Measurements from ENCODE around the gene GPR89B.

GRCh38 chr1:147892216-147892615, 36.0 kb upstream of the GPR89B start:
- TF ChIP-seq CTCF (IDR thresholded peaks at IDR 0.05) (no peak), EP300 (IDR thresholded peaks at IDR 0.05) (no peak), POLR2A (IDR thresholded peaks at IDR 0.05) (no peak), POLR2AphosphoS5 (IDR thresholded peaks at IDR 0.05) (no peak)
